DMS 273 treated with DMSO at 0.1 percent for 48 hours (cell line): ENCODE results near the gene PPP2R3B.
"Not testable (repeated sequence)": the region's sequence is repeated elsewhere in the genome, so short reads cannot be mapped to it uniquely, and the experiment has no call there.

Experiments used
- DNase-seq: peaks from one replicate; lab custom pipeline; 2025; lab: John Stamatoyannopoulos, UW

Gene PPP2R3B, protein sequence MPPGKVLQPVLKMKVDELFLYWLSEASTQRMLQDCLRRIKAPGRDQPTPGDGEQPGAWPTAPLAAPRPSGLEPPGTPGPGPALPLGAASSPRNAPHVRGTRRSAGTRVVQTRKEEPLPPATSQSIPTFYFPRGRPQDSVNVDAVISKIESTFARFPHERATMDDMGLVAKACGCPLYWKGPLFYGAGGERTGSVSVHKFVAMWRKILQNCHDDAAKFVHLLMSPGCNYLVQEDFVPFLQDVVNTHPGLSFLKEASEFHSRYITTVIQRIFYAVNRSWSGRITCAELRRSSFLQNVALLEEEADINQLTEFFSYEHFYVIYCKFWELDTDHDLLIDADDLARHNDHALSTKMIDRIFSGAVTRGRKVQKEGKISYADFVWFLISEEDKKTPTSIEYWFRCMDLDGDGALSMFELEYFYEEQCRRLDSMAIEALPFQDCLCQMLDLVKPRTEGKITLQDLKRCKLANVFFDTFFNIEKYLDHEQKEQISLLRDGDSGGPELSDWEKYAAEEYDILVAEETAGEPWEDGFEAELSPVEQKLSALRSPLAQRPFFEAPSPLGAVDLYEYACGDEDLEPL

GRCh38 chrX:386768-387575, at the start of gene PPP2R3B:
Gene PPP2R3B, minus strand, starts transcription at chrX:386907. Its CDS starts 216 bp downstream, at chrX:386691.
- DNase-seq, result no peak

GRCh38 chrX:435536-436122, 48.9 kb upstream of the PPP2R3B start:
- DNase-seq, result no peak

DNA sequence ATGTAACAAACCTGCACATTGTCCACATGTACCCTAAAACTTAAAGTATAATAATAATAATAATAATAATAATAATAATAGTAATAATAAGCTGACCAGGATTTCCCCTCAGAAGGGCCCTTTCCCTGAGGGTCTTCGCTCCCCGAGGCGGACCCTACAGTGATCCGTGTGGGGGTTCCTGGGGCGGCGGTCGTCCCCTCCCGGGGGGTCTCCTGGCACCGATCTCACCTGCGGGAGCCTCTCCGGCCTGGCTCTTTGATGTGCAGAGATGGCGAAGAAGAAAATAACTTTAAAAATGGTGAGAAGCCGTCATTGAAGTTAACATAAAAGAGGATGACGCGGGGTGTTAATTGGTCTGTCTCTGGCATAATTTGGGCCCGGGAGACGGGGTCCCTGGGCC, 48.2 kb upstream of the PPP2R3B start:
- no peak for DNase-seq

DNA sequence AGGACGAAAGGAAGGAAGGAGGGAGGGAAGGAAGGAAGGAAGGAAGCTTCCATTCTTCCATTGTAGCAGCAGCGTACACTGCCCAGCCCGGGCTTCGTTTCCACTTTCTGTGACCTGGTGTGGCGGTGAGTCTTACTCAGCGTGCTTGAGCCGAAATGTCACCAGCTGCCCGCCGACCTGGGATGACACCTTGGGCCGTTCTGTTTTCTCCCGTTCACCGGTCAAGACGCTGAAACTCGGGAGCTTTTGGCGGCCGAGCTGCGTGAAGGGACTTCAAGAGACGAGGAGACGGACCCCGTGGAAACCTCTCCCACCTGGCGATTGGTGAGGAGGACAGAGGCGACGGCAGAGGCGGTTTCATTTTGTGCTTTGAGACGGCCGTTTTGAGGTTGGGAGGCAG, 47.1 kb upstream of the PPP2R3B start:
- no peak for DNase-seq

DNA sequence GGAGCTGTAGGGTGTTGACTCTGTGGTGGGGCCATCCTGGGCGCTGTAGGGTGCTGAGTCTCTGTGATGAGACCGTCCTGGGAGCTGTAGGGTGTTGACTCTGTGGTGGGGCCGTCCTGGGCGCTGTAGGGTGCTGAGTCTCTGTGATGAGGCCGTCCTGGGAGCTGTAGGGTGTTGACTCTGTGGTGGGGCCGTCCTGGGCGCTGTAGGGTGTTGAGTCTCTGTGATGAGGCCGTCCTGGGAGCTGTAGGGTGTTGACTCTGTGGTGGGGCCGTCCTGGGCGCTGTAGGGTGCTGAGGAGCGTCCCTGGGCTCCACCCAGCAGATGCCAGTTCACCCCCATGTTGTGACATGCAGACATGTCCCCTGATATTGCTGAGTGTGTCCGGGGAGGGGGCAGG, 46.0 kb upstream of the PPP2R3B start:
- DNase-seq, result not testable (repeated sequence)

- no peak for DNase-seq
Measured at GRCh38 chrX:431492-432111, 44.9 kb upstream of the PPP2R3B start.

GRCh38 chrX:431056-431455, 44.3 kb upstream of the PPP2R3B start:
- DNase-seq, result no peak

GRCh38 chrX:429266-429825, 42.6 kb upstream of the PPP2R3B start:
- DNase-seq, result no peak

- DNase-seq, result no peak
Measured at GRCh38 chrX:427812-428725, 41.4 kb upstream of the PPP2R3B start.

DNA sequence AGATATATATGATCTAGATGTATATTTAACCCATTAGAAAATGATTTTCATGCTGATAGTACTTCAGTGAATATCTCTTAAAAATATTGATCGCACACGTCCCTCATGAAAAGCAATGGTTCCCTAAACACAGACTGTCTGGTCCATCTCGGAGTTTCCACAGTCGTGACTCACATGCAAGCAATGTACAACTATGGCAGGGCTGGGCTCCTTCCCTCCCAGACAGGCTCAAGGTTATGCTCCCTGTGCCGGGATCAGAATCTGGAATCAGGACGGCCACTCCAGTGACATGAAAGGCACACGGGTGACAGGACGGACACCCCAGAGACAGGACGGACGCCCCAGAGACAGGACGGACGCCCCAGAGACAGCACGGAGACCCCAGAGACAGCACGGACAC, 40.2 kb upstream of the PPP2R3B start:
- no peak for DNase-seq

DNA sequence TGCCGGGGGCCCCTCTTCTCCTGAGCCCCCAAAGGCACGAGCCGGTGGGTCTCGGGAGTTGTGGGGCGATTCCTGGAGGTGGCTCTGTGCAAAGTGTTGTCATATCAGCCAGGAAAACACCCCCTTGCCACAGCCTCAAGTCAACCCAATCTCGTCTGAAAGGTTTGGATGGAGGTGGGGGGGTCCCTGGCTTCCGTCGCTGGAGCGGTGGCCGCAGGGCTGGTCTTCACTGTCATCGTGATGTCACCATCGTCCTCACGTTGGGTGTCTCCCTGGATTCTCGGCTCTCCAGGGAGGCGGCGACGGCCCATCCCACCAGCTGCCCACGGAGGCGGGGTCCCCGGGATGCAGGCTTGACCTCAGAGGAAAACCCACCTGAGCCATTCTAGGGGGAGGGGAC, 38.3 kb upstream of the PPP2R3B start:
- DNase-seq, result no peak

DNA sequence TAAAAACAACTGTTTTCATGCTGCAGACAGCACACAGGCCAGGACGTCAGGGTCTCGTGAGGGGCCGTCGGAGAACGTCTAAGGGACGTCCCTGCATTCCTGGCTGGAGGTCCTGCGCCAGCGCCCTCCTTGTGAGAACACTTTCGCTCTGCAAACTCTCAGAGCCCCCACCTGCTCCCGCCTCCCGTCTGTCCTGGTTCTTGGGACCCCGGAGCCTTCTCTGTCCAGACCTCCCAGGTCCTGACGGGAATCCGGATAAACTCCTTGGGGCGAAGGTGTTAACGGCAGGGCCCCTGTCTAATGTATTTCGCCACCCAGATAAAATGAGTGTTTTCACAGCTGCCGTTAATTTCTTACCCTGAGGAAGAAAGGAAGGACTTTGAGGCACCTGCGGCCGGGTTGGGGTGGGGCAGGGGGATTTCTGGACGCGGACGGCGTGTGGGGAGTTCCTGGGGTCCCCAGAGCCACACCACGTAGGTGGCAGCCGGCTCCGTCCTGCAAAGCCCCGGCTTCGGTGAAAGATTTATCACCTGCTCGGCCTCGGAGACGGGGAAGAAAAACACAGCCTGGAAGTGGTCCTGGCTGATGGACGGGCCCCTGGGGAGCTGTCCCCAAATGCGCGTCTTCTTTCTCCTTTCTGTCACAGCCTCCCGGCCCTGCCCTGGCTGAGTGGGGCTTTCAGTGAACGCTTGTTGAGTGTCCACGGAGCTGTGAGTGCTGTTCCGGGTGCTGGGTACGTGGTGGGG, 35.1 kb upstream of the PPP2R3B start:
- no peak for DNase-seq

GRCh38 chrX:420496-421223, 34.0 kb upstream of the PPP2R3B start:
- no peak for DNase-seq

DNA sequence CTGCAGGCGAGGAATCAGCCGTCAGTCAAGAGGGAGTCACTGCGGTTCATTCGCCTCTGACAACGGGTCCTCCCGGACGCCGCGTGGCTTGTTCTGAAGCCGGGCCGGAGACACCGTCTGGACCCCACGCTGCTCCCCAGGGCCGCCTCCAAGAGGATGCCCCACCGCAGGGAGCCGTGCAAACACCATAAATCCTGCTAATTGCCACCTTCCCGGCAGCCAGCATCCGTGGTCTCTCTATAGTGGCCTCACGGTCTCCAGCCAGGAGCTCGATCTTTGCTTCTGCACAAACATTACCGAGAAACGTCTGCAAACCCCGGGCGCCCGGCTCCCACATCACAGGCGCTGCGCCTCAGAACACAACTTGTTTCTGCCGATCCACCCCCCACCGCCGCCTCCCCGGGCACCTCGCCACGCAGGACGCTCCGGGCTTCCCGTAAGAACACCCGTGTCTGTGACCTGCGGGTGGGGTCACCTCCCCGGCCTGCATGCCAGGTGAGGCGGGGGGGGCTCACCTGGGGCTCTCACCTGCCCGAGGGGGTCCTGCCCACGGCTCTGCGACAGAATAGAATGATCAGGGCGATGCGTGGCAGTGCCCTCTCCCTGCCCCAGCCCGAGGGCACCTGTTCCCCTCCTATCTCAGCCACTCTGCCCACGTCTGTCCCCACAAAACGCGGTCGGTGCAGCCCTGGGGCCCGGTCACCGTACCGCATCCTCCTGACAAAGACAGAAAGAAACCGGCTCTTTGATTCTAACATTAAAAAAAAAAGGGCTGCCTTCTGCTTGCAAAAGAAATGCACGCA, 32.4 kb upstream of the PPP2R3B start:
- DNase-seq, result no peak

DNA sequence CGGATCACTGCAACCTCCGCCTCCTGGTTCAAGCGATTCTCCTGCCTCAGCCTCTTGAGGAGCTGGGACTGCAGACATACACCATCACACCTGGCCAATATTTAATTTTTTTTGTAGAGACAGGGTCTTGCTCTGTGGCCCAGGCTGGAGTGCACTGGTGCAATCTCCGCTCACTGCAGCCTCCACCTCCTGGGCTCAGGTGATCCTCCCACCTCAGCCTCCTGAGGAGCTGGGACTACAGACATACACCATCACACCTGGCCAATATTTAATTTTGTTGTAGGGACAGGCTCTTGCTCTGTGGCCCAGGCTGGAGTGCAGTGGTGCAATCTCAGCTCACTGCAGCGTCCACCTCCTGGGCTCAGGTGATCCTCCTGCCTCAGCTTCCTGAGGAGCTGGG, 28.8 kb upstream of the PPP2R3B start:
- DNase-seq, result not testable (repeated sequence)

DNA sequence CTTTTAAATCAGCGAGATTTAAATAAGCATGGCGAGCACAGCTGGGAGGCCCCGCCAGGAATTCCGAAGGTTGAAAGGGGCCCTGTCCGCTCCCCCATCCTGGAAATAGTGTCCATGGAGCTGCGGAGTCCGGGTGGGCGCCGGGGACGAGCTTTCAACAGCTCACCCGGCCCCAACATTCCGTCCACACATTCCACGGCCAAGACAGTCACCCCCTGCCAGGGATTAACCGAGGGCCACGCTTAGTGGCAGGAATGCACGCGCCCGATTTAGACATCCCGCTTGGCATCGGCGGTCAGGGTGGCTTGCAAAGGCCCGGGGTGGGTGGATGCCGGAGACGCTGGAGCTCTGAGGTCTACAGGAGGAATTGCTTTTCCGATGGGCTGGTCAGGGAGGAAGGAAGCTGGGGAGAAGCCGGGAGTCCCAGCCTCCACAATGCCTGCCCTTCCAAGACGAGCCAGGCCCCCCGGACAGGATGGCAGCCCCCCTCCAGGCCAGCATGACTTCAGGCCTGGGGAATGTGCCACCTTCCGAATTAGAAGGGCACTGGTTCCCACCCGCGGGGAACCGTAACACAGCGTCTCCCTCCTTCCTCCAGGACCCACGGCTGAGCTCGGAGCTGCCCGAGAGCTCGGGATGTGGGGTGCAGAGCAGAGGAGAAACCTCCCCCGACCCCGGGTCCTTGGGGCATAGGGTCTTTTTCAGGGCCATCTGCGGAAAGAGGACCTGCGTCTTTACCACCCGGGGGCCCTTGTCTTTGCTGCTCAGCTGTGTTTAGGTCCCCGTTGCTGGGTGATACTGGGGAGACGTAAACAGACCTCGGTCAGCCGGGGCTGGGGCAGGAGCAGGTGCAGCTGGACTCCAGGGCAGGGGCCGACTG, 26.9 kb upstream of the PPP2R3B start:
- DNase-seq, result no peak

- no peak for DNase-seq
Measured at GRCh38 chrX:410296-410695, 23.6 kb upstream of the PPP2R3B start.
